HG03175 (cell line): Measurements from ENCODE around the gene GNS.

Experiments used
- ATAC-seq: cut with Tn5 transposase; IDR thresholded peaks from one replicate; pipeline ENCODE4 v1.9.1; 2021; ENCODE audit warnings: mild to moderate bottlenecking, moderate library complexity; ENCODE audit not compliant: unreplicated experiment

The GNS gene

DNA sequence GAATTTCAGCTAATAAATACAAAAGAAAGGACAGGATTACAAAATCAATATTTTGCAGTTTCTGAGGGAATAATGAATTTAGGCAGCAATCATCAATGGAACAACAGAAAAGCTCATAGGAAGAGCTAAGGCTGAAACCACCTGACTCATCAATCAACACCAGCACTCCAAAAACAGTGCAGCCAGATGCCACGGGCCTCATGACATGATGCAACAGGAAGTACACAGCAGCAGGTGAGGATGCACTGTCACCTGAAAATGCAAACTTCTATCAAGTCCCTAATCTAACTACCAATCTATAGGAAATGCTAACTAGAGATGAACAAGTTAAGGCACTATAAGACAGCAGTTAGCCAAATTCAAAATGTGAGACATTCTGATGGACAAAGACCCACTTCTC, 21.7 kb downstream of the GNS start:
- ATAC-seq = no peak

DNA sequence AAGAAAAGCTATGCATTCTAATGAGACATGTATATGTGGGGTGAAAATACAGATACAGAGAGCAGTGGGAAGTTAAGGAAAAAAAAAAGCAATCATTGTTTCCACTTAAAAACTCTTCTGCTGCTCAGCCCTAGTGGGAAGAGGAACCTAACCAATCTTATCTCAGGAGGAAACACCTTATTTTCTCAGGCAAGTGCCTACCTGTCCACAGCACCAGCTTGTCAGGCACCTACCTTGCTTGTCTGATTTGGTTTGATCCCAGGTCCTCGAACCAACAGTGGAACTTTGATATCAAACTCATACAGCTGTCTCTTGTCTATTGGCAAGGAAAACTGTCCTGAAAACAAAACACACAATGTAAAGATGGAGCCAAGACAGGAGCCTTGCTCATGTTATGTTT, 22.4 kb downstream of the GNS start:
- no peak for ATAC-seq

DNA sequence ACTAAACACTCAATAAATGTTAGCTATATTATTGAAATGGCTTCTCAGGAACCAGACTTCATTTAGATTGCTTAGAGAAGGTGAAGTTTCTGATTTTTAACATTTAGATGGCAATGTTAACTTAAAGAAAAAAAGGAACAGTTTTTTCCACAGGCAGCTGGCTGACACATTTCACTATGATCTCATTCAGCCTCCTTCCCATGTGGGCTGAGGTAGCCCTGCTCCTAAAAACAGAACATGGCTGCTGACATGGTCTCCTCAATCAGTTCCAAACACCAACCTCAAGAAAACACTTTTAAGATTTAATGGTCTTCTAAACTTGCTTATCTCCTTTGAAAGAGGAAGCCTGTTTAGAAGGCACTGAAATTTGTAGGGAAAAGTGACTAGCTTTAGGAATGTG, 23.8 kb downstream of the GNS start:
- ATAC-seq = no peak

DNA sequence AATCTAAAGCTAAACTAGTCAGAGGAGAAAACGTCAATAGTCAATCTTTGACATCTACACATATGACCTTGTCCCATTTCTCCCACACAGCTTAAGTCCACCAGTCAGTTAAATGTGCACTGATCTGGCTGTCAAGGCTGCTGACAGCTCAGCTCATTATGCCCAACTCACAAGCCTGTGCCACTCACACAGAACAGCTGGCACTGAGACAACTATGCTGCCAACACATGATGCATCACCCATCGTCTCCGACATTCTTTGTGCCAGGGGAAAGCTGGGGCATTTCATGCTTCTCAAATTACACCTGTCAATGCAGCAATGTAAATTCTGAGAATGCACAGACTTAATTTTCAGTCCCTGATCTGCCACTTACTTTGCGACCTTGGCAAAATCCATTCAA, 25.3 kb downstream of the GNS start:
- no peak for ATAC-seq

DNA sequence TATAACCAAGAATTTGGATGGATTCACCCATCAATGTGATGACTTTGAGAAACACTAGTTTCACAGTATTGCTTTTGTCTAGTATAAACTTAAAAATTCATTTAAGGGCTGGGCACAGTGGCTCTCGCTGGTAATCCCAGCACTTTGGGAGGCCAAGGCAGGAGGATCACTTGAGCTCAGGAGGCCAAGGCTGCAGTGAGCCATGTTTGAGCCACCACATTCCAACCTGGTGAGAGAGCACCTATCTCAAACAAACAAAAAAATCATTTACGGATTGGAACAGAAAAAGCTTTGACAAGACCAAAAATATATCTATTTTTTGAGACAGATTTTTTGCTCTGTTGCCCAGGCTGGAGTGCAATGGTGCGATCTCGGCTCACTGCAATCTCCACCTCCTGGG, 27.5 kb downstream of the GNS start:
- no peak for ATAC-seq

DNA sequence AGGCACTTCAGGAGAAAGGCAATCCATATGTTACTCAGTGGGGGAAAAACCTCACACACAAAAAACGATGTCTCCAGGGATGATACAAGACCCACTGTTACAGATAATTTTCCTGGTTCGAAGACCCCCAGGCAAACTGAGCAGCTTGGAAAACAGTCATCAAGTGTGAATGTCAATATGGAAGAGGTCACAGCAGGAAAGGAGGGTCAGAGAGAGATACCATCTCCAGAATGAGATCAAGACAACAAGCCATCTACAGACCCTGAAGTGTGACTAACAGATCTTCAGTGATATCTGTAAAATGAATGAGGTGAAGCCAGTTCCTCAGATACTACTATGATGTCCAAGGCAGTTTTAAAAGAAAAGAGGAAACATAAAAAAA, 28.6 kb downstream of the GNS start:
- no peak for ATAC-seq

DNA sequence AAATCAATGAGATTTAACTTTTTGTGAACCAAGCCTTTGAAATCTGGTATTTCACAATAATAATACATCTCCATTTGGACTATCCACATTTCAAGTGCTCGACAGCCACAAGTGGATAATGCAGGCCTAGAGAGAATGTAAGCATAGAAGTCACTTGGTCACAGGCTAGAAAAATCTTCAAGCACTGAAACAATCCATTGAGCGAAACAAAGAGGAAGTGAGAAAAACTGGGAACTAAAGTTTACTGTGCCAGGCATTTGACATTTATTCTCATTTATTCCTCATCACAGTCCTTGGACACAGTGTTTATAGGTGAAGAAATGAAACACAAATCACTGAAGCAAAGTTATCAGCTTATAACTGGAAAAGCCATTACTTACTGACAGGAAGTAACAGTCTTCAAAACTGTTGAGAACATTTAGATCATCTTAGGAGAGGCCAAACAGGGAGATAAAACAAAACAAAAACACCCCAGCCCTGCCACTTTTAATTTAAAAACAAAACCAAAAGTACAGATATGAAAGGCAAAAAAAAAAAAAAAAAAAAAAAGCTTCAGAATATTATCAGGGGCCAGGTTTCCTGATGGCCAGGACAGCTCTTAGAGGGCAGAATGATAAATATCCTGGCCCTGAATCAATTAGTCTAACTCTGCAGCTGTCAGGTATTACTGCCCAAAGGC, 29.2 kb downstream of the GNS start:
- ATAC-seq = peak; percentile 50

DNA sequence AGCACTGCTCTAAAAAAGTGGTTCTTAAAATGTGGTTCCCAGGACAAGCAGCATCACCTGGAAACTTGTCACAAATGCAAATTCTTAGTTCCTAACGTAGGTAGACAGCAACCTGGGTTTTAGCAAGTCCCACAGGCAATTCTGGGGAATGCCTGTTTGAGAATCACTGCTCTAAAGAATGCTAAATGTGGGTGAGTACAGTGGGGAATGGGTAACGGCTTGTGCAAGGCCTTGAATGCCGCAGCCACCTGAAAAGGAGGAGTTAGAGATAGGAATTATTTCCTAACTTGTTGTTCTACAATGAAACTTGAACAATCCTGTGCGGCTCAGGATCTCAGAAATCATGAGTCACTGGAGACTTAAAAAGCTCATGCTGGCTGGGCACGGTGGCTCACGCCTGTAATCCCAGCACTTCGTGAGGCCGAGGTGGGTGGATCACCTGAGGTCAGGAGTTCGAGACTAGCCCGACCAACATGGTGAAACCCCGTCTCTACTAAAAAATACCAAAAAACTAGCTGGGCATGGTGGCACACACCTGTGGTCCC, 34.9 kb downstream of the GNS start:
- no peak for ATAC-seq

DNA sequence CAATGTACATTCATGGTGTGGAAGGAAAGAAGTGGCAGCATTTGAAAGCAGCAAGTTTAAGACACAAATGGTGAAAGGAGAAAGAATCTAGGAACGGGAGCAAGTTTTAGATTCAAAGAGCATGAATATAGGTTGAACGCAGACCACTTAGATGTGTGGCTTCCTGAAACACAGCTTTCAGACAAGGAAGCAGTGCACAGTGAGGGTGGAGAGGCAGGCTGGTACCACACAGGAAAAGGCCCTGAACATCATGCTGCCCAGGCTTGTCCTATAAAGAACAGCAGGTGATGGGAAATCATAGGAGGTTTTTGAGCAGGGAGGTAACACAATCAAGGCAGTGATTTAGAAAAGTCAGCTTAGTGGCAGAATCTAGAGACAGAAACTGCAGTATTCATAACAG, 35.6 kb downstream of the GNS start:
- no peak for ATAC-seq

DNA sequence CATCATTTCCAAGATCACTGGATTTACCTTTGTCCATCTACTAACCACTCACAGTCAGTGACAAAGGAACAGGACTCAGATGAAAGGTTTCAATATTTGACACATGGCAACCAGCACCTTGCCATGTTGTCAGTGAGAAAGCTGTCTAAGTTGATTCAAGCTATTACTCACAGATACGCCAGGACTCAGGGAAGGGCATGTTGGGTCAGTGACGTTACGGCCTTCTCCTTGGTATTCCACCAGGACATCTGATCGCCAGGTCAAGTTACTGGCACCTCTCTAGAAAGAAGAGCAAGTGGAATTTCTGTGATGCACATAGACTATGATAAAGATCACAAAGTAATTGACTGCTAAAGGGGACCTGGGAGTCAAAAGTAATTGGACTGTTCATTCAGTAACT, 36.4 kb downstream of the GNS start:
- no peak for ATAC-seq

DNA sequence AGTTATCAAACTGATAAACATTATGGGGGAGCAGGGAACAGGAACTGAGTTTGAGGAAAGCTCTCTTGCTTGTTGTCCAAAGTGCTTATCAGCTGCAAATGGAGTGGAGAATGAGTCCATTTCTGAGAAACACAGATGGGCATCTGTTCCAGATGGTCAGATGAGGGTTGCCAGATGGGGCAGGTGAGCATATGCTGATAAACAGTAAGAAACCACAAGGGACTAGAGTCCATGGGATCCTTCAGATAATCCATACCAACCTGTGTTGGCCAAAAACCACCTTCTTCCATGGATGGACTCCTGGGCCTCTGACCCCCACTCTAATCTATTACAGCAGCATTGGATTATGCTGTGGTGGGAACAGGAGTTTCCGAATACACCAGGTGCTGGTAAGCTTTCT, 38.3 kb downstream of the GNS start:
- ATAC-seq = no peak

DNA sequence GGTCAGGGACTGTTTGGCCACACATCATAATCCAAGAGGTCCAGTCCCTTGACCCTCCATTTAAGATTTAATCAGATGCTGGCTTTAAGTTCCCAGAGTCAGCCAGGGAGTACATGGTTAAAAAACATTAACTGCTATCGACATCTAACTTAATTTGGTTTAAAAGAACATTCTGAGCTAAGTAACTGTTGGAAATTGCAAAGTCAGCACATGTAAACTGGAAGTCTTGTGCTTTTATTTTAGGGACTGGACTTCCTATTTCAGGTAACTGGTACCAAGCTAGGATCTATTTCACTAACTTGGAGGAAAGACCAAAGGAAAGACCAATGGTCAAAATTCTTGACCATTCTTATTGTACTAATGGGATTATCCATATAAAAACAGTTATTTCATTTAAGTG, 40.6 kb downstream of the GNS start:
- no peak for ATAC-seq

DNA sequence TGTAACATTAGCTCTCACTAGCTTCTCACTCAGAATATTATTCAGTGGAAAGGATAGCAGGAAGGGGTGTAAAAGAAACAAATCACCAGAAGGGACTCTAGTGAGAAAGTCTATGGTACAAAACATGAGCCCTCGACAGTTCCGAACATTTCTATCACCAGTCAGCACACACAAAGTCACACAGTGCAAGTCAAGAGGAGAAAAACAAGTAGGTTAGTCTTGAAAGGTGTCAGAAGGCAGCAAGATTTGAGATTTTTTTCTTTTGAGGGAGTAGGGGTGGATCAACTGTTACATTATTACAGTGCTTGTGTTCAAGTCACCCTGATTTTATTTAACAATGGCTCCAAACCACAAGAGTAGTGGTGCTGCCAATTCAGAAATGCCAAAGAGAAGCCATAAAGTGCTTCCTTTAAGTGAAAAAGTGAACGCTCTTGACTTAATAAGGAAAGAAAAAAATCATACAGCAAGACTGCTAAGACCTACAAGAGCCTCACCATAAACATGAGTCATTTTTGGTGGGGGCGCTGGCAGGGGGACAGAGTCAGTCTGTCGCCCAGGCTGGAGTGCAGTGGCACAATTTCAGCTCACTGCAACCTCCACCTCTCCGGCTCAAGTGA, 42.3 kb downstream of the GNS start:
- ATAC-seq = no peak

DNA sequence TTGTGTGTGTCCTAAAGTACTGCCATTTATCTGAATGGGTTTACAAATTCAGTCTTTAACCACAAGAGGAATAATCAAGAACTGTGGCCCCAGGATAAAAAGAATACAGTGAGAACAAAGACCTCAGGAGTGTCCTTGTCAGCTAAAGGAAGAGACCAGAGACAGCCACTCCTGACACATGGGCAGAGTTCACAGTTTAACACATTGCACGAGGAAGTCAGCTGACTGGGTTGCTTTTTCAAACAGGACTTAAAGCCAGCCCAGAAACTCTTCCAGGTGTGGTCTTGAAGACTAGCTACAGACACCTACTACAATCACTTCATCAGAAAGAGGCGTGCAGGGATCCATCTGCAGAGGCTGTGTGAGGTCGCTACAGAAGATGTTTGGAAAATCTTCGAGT, 42.8 kb downstream of the GNS start:
- ATAC-seq = no peak

DNA sequence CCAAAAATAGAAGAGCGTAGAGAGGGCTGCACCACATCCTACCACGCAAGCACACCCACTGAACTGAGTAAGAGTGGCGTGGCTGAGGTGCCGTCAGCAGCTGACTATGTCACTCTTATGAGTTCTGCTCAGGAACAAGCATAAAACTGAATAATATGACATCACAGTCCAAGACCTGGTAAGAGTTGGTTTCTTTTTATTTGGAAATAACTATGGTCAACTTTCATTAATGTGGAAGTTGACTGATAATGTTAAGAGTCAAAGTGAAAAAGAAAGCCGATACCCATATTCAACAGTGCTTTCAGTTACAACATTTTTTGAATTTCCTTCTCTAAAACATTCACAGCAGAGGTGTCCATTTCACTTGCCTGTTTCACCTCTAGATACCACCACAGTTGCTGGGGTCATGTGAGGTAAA, 44.6 kb downstream of the GNS start:
- peak; percentile 63 for ATAC-seq

DNA sequence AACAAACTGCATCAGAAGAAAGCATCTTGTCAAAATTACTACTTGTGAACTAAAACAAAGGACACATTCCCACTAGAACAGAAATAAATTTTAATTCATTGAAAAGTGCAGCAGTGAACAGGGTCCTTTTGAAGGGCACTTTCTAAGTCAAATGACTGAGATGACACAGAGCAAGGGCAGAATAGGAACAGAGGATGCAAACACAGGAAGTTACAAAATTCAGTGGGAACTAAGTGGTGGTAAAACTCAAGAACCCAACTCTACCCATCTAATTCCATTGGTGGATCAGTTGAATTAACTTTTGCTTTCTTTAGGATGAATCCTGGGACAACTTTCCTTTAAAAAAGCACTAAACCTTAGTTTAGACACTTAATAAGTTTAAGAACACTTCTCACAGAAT, 45.8 kb downstream of the GNS start:
- no peak for ATAC-seq

DNA sequence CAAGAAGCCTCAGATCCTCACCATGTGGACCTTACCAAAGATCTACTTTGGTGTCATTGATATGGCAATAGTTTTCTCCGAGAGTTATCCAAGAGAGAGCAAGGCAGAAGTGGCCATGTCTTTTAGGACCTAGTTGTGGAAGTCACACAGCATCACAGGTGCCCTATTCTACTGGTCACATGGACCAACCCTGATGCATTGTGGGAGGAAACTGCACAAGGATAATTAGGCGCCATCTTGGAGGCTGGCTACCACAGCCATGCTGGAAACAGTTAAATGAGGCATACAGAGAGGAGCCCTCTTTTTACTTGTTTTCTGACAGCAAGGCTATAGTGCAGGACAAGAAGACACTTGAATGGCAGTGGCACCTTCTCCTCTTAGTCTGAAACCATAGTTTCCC, 49.8 kb downstream of the GNS start:
- ATAC-seq = no peak

DNA sequence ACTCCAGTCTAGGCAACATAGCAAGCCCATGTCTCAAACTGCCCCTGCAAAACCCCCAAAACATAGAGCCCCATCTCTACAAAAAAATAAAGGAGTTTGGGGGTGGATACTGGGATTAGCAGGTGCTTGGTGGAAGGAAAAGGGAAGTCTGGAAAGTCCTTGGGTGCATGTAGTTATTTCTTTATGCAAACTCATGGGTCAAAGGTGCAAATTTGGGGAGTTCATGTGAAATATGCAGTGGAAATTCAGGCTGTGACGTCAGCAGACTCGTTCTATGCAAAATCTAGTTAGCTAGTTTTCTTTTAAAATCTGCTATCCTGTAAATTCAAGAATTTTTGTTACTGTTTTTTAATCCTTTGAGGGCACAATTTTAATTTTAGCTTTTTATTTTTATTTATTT, 51.3 kb downstream of the GNS start:
- no peak for ATAC-seq

DNA sequence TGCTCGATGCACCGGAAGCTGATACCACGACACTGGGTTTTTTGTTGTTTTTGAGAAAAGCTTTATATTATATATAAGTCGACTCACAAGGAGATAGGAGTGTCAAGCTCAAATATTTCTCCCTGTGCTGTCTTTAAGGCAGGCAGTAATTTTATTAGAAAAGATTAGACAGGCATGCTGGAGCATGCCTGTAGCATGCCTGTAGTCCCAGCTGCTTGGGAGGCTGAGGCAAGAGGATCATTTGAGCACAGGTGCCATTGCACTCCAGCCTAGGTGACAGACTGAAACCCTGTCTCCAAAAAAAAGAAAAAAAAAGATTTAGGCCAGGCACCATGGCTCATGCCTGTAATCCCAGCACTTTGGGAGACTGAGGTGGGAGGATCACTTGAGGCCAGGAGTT, 51.8 kb downstream of the GNS start:
- ATAC-seq = no peak

DNA sequence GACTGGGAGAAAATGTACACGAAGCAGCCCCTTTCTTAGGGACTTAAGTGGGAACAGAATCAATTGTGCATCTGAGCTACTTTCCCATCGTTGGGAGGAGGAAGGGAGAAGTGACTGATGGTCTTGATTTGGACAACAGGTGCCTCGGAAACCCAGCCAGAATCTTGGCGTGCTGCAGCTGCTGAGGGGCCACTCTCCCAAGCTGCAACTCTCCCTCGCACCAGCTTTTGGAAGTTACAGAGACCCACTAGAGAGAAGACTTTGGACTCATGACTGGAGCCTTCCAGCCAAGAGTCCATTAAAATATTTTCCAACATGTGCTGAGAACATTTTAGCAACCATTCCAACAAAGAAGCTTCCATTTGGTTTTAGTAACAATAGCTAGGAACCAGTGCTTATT, 52.3 kb downstream of the GNS start:
- ATAC-seq = no peak

DNA sequence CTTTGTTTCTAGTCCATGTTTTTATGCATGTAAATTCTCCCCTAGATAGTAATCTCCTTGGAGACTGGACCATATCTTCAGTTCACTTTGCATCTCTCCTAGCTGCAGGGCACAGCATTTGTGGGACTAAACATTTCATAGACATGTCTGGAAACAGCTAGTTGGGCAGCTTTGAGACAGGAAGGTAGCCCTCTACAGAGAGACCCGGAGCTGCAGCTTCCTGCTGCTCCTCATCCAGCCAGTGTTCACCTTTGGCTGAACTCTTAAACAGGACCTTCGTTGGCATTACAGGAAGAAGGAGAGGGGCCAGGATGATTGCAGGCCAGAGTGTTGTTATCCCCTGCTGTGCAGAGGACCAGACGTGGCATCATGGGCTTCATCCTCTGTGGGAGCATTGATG, 52.9 kb downstream of the GNS start:
- no peak for ATAC-seq

DNA sequence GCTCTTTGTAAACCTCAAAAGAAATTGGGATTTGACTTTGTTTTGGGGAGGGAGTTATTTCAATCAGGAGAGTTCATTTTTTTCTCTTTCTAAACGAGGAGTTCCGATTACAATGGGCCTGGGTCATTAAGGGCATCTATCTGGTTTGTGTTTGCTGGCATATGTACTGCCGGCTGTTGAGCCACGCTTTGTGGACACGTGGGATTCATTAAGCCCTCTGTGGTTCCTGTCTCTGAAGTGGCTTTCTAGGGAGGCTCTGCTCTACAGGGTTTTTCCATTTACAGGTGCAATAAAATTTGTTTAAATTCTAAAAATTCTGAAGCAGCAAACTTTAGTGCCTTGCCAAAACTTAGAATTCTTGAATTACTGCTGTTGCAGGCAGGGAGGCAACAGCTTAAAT, 57.9 kb downstream of the GNS start:
- ATAC-seq = no peak

DNA sequence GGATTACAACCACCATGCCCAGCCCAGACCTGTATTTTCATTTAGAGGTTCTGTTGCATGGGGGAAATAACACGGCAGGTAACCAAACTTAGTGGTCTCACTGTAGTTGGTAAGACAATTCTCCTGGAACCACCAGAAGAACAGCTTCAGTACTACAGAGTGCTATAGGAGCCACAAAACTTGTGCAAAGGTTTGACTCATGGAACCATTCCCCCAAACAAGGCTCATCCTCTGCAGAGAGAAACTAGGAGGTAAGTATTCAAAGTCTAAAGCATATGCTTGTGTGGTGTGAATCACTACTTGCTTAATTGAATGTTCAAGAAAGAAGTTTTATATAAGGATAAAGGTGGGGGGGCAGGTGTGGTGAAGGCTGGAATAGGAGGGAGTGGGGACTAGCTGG, 58.7 kb downstream of the GNS start:
- no peak for ATAC-seq
